HG03139 (cell line): ENCODE measurements around the gene OR6B1.

Experiments used
- ATAC-seq: cut with Tn5 transposase; IDR thresholded peaks from one replicate; pipeline ENCODE4 v1.9.1; 2021; ENCODE audit not compliant: unreplicated experiment

OR6B1 gene

DNA sequence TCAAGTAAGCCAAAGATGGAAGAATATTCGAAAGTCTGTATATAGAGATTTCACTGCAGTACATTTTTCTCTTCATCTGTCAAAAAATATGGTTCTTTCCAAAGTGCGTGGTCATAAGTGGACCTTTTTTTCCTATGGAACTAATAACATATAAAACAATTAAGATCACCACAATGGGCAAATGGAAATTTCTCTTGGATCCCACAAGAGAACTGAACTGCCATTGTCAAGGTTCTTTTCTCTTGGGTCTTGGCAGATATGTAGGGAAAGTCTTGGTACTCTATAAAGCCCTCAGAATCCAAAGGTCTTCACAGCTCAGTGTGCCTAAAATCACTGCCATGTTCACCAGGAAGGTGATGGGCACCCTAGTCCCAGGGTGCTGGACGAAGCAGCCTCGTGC, at the start of gene OR6B1:
Gene OR6B1 (plus strand): TSS at position 301 of the 400 bp plus-strand sequence. CDS start 3,677 bp downstream, outside the sequence.
- no peak for ATAC-seq

DNA sequence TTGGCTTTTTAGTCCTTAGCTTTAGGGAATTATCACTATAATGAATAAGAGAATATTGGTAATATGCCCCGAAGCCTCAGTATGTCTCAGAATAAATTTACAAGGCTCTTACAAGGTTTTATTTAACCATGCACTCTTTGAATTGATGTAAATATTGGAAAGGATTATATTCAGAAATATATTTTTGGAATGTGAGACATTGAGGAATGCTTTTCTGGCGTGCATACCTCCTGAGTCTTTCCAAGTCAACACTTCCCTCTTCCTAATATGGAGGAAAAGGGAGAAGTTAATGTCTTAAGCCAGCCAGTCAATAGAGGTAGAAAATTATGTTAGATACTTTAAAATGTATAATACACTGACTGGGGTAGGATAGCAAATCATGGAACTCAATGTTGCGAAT, 46.7 kb upstream of the OR6B1 start:
- ATAC-seq = no peak

GRCh38 chr7:143954135-143954534, 46.0 kb upstream of the OR6B1 start:
- ATAC-seq = no peak

GRCh38 chr7:143954544-143954943, 45.6 kb upstream of the OR6B1 start, which contains the start of gene OR2F1:
Gene OR2F1 (plus strand): TSS chr7:143954844. CDS start chr7:143959971, 5,127 bp downstream.
- ATAC-seq = no peak

DNA sequence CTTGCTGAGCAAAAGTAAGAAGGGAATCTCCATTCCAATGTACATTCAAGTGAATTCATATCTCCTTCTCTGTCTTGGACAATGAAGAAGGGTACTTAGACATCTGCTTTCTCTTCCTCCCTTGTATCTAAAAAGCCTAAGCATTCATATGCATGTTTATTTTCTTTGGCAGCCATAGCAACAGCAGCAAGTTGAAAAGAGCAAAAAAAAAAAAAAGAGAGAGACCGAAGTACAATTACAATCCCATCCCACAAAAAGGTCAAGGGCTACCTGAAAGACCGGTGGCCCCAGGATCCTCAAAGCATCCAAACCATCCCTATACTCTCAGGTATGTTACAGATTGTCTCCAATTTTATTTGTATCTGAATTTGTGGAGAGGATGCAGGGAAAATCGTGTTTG, 41.3 kb upstream of the OR6B1 start:
- no peak for ATAC-seq

- no peak for ATAC-seq
These were observed 39.1 kb upstream of the OR6B1 start for GRCh38 chr7:143960813-143961610.

DNA sequence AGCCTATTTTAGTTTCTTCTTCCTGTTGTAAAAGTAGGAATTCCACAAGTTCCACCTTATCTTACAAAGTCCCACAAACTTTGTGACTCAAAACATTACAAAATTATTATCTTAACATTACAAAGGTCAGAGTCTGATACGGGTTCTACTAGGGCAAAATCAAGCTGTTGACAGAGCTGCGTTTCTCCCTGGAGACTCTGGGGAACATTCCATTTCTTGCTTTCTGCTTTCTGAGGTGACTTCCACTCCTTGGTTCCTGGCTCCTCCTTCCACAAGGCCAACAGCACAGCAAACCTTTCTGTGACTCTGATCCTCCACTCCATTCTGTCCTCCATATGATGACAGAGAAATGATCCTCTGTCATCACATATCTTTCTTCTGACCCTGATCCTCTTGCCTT, 34.8 kb upstream of the OR6B1 start:
- ATAC-seq = no peak

DNA sequence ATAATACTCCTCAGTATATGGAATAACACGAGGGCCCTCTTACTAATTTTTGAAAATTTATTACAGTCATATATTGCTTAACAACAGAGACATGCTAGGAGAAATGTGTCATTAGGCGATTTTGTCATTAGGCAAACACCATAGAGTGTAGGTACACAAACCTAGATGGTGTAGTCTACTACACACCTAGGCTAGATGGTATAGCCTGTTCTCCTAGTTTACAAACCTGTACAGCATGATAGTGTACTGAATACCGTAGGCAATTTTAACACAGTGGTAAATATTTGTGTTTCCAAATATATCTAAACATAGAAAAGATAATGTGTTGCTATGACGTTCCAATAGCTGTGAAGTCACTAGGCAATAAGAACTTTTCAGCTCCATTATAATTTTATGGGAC, 32.7 kb upstream of the OR6B1 start:
- ATAC-seq = no peak

- ATAC-seq = no peak
These were observed 26.2 kb upstream of the OR6B1 start for GRCh38 chr7:143973870-143974416.

GRCh38 chr7:143974459-143974858, 25.7 kb upstream of the OR6B1 start:
- no peak for ATAC-seq

- no peak for ATAC-seq
These were observed 24.5 kb upstream of the OR6B1 start for GRCh38 chr7:143975617-143976016.

DNA sequence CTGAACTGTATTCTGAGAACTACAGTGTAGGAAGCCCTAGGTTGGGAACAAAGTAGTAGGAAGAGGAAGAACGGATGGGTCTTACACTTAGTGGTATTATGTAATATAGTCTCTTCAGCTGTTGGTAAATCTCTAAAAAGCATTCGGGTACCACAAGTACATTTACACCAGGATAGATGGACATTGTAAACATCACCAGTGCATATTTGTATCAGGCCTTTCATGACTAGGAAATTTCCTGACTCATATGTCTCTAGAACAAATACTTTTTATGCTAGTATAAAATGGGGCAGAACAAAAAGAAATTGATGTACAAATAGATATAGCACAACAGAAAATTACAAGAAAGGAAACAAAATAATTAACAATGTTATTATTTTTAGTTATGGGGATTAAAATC, 21.5 kb upstream of the OR6B1 start:
- ATAC-seq = no peak

DNA sequence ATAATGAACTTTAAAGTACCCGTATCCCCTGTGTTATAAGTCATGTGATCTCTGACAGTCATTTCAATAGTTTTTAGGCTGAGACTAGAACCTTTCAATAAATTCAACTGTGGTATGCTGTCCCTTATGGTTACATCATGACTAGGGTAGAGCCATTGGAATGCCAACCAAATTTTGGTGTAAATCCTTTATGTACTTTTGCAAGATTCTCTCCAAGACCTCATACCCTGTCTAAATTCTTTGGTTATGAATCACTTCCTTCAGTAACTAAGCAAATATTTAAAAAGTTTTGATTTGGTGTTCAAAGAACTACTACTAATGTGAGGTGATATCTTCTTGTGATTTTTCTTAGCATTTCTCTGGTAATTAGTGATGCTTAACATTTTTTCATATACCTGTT, 20.8 kb upstream of the OR6B1 start:
- ATAC-seq = no peak

- no peak for ATAC-seq
These were observed 20.1 kb upstream of the OR6B1 start for GRCh38 chr7:143979998-143980397.

- no peak for ATAC-seq
These were observed 19.2 kb upstream of the OR6B1 start for GRCh38 chr7:143980746-143981510.

GRCh38 chr7:143983960-143984359, 16.2 kb upstream of the OR6B1 start:
- no peak for ATAC-seq

DNA sequence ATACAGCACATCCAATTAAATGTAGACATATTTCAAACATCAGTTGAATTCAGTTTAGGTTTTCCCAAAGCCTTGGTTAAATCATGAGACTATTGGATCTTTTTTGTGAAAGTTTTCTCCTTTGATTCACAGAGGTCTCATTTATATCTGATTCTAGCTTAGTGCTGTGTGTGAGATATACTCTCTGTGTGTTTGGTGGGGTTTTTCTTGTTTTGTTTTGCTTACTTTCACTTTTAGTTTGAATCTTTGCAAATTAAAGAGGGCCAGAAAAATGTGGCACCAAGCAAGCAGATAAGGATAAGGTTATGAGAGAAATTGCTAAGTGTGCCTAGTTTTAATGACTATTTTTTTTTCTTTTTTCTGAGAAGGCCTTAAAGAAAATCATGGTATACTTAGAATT, 12.6 kb upstream of the OR6B1 start:
- ATAC-seq = no peak

DNA sequence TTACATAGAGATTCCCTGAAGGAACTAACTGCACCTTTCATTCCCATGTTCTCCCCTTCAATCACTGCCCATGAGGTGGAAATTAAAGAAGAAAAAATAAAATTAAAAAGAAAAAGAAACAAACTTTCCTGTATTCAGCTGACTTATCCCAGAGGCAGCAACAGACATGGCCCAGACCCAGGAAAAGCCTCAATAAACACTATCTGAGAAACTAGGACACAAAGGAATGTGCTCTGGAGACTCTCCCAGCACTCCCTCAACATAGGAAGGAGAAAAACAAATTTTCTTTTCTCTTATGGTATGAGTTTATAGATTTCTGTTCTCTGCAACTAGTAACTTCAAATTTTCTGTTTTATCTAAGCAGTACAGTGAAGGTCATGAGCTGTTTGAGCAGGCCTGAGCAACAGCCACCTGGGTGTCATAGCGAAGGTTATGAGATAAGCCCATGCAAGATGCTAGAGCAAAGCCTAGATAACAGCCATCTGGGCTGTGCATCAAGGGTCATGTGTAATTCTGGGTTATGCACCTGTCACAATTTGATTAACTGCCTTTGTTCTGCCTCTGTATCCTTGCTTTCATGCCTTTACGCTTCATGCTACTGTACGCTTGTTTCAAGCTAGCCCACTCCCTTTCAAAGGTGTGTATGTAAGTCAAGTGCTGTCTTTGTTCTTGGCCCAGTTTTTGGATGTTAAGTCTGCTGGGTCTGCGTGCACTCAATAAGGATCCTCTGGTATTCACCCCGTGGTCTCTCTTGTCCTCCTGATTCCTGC, 11.0 kb upstream of the OR6B1 start:
- no peak for ATAC-seq

DNA sequence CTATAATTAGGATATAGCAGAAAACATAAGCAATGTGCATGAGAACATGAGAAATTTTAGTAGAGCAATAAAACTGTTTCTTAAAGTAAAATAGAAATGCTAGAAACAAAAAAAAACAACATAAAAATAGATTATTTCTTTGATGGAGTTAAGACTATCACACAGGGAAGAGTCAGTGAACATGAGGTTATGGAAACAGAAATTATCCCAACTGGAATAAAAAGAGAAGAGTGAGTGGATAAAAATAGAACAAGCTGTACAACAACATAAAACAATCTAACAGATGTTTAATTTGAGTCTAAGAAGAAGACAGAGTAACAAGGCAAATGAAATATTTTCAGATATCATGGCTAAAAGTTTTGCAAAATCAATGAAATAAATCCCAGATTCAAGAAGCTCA, 7.5 kb upstream of the OR6B1 start:
- no peak for ATAC-seq

- no peak for ATAC-seq
These were observed 6.2 kb upstream of the OR6B1 start for GRCh38 chr7:143993924-143994323.

DNA sequence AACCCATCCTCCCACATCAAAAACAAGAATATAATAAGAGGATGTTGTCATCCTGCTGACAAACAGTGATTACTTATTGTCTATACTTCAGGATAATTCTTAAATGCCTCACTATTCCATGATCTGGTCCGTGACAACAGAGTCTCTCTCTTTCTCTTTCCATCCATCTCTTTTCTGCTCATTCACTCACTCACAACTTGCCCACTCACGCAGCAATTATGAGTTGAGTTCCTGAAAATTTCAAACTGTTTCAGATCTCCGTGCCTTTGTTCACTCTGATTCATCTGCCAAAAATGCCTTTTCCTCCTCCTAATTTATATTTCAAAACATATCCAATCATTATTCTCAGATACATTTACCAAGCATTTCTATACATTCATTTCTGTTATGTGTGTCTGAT, 1.4 kb downstream of the OR6B1 start:
- no peak for ATAC-seq
